Endothelial cell of umbilical vein (primary cell): ENCODE data around the gene TXNRD2. TPM values are rescaled to one million over a fixed set of nuclear protein-coding genes. Genes with fewer than 3 reads are reported as not detected.

Experiments
- BruUV-seq: library from RNA; stranded (reverse); fragments of 400-500 nt; replicated peaks from 2 replicates; lab custom pipeline; 2021; lab: Mats Ljungman, UMichigan
- CTCF ChIA-PET: fragments of 300-600, 350-600 bp; sonication (Branson Sonifier 250); formaldehyde crosslinking; loops from one replicate; lab custom pipeline; 2021; ENCODE audit warnings: antibody characterized with exemption, inconsistent platforms; lab: Charles Lee
- POLR2A ChIA-PET: fragments of 300-600, 350-600 bp; sonication (Branson Sonifier 250); formaldehyde crosslinking; loops from one replicate; lab custom pipeline; 2021; ENCODE audit warnings: antibody characterized with exemption, inconsistent platforms; lab: Charles Lee
- DNase-seq: peaks from one replicate; pipeline ENCODE4 v3.0.0-alpha.2; 2011; ENCODE audit warnings: low read depth, low spot score
- FAIRE-seq: peaks from 2 replicates; lab custom pipeline; 2011; peaks lifted over from hg19 to GRCh38; lab: Jason Lieb, UNC
- H2AFZ ChIP-seq: 2 replicates; pipeline ENCODE4 v1.6.0; 2012; ENCODE audit warnings: low read depth, low read length, control low read depth, inconsistent platforms
- H3K27ac ChIP-seq: 2 replicates; pipeline ENCODE4 v1.5.1; 2011; ENCODE audit warnings: low read depth, mild to moderate bottlenecking, control low read depth, low read length, moderate library complexity; ENCODE audit not compliant: insufficient read depth
- H3K27me3 ChIP-seq, 2 experiments: 2 replicates each; pipeline versions ENCODE4 v1.6.0 to v1.6.1; 2011; ENCODE audit warnings: low read length in 2 of 2, mixed read lengths in 1 of 2; ENCODE audit not compliant: control insufficient read depth in 2 of 2, insufficient read depth in 2 of 2
- H3K36me3 ChIP-seq, 2 experiments: 2 replicates in 1 of 2; 3 replicates in 1 of 2; pipeline ENCODE4 v1.5.1; 2011; ENCODE audit warnings: low read length in 2 of 2, mild to moderate bottlenecking in 1 of 2, moderate library complexity in 1 of 2; ENCODE audit not compliant: control insufficient read depth in 2 of 2, insufficient read depth in 2 of 2; ENCODE audit errors: extremely low read depth in 1 of 2
- H3K4me1 ChIP-seq: 3 replicates; pipeline ENCODE4 v1.5.1; 2011; ENCODE audit warnings: mild to moderate bottlenecking, low read length; ENCODE audit not compliant: control insufficient read depth, insufficient read depth; ENCODE audit errors: extremely low read depth
- H3K4me2 ChIP-seq: 2 replicates; pipeline ENCODE4 v1.6.1; 2011; ENCODE audit warnings: low read length, control low read depth, mixed read lengths; ENCODE audit not compliant: insufficient read depth
- H3K4me3 ChIP-seq, 3 experiments: fragments of 200-600 bp in 1 of 3; sonication (generic), shearing (Covaris generic) in 1 of 3; replicated peaks in 1 of 3; 2 replicates each; pipeline ENCODE4 v1.5.1; 2011 to 2016; ENCODE audit warnings: control low read depth in 3 of 3, low read length in 3 of 3, mild to moderate bottlenecking in 2 of 3, inconsistent platforms in 1 of 3, low read depth in 1 of 3, moderate library complexity in 1 of 3; ENCODE audit not compliant: insufficient read depth in 1 of 3
- H3K79me2 ChIP-seq: 2 replicates; pipeline ENCODE4 v1.6.0; 2012; ENCODE audit warnings: low read length, inconsistent platforms; ENCODE audit not compliant: control insufficient read depth, insufficient read depth
- H3K9ac ChIP-seq: replicated peaks from 2 replicates; pipeline ENCODE3; 2011; ENCODE audit warnings: low read length, control low read depth; ENCODE audit not compliant: insufficient read depth; ENCODE audit errors: extremely low read depth
- H3K9me1 ChIP-seq: replicated peaks from 3 replicates; pipeline ENCODE4 v1.6.0; 2011; ENCODE audit warnings: mild to moderate bottlenecking, low read length; ENCODE audit not compliant: control insufficient read depth, insufficient read depth; ENCODE audit errors: extremely low read depth
- H3K9me3 ChIP-seq: replicated peaks from 2 replicates; pipeline ENCODE4 v1.5.1; 2012; ENCODE audit warnings: low read length, inconsistent platforms; ENCODE audit not compliant: control insufficient read depth, insufficient read depth
- H4K20me1 ChIP-seq: replicated peaks from 2 replicates; pipeline ENCODE3; 2011; ENCODE audit warnings: mild to moderate bottlenecking, low read length; ENCODE audit not compliant: control insufficient read depth, insufficient read depth; ENCODE audit errors: extremely low read depth
- EZH2 ChIP-seq: IDR thresholded peaks from 2 replicates; pipeline ENCODE4 v1.6.1; 2012; ENCODE audit warnings: borderline replicate concordance, low read depth, mild to moderate bottlenecking, moderate library complexity, low read length, inconsistent platforms; ENCODE audit not compliant: severe bottlenecking
- FOS ChIP-seq: IDR thresholded peaks from 2 replicates; pipeline ENCODE4 v1.6.1; 2011; ENCODE audit warnings: mild to moderate bottlenecking, low read length, moderate library complexity, borderline replicate concordance; ENCODE audit not compliant: insufficient read depth
- JUN ChIP-seq: IDR thresholded peaks from 2 replicates; pipeline ENCODE4 v1.6.1; 2011; ENCODE audit warnings: borderline replicate concordance, low read depth; ENCODE audit not compliant: insufficient read length, insufficient read depth
- POLR2AphosphoS5 ChIP-seq: IDR thresholded peaks from 2 replicates; pipeline ENCODE4 v1.6.1; 2012; ENCODE audit warnings: low read depth, mild to moderate bottlenecking, control low read depth, low read length, moderate library complexity; ENCODE audit not compliant: insufficient read depth
- dilution Hi-C: fragments of 300-500 bp; cut with MboI; formaldehyde crosslinking; loops from one replicate; pipeline ENCODE4 v1.15.0; 2019; ENCODE audit warnings: low sequenced_read_pairs; ENCODE audit not compliant: extremely low pct_ligation_motif_present
- intact Hi-C: fragments of 100-400 bp; cut with micrococcal nuclease; formaldehyde crosslinking; loops from one replicate; pipeline ENCODE4 v1.10.0; 2022
- polyA plus RNA-seq, 4 experiments: library from polyadenylated mRNA; depleted of rRNA in 3 of 4; stranded (reverse) in 3 of 4; unstranded in 1 of 4; fragments of >200 nt; gene quantifications; 2 replicates each; pipeline versions ENCODE4 v1.2.1 to v1.2.3, GENCODE V29; 2011 to 2012; ENCODE audit warnings: missing spikeins in 1 of 4
- total RNA-seq: library from RNA; stranded (reverse); gene quantifications from 2 replicates; pipeline ENCODE4 v1.2.3, GENCODE V29; 2021
- TF ChIP-seq, protein P1 (sequence below), 2 donors: IDR thresholded peaks; 1 replicate in 1 of 2; 2 replicates in 1 of 2; pipeline ENCODE4 v1.5.1; 2011; ENCODE audit warnings: low read length in 2 of 2, mild to moderate bottlenecking in 2 of 2, moderate library complexity in 2 of 2, control low read depth in 1 of 2, inconsistent platforms in 1 of 2, low read depth in 1 of 2; ENCODE audit not compliant: insufficient read depth in 1 of 2; ENCODE audit errors: extremely low read depth in 1 of 2
- TF ChIP-seq, protein P2 (sequence below): IDR thresholded peaks from 2 replicates; pipeline ENCODE4 v1.6.1; 2011; ENCODE audit not compliant: insufficient read depth, insufficient read length

The TXNRD2 gene
- total and polyA plus RNA-seq, 2 donors (not counting 3 experiments of a cell fraction or from before 2014, with no cell fraction given): 211 to 440 TPM

DNA sequence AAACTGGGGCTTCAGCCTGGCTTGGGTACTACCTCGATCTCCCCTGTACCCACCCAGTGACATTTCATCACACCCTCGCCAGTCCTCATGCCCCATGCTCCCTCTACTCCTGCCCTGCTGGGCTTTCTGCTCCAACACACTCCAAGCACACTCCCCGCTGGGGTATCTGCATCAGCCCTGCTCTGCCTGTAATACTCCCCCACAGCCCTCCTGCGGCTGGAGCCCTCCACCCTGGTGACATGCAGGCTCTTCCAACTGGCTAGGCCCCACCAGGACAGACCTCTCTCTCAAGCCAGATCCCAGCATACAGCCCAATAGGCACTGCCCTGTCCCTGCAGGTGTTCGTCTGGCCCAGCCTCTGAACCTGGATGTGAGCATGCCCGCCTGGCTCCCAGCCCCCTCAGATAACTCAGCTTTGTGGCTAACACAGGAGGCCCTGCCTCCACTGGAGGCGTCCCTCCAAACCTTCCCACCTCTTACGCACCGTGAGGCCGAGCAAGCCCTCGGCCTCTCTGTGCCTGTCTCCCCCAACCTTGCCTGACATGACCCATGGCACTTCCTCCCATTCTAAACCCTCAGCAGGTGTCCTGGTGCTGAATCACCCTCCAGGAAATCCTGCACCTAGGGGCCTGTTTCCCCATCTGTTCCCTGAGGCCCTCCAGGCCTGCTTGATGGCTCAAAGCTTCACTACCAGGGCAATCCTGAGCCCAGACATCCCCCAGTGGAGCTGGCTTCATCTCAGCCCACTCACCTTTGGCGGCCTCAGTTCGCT is 33.5 kb upstream of the TXNRD2 start:
- BruUV-seq: no TSS peak
- Histone ChIP-seq H3K27ac (peak overlapping the region; percentile 65), H3K9me3 (no peaks in the 10 kb centered on the region), H3K9me1 (no peaks in the 10 kb centered on the region), H3K27me3 (no peaks in the 10 kb centered on the region), H3K79me2 (no peaks in the 10 kb centered on the region), H3K4me1 (peaks cover 19% of the 10 kb centered on the region), H4K20me1 (no peaks in the 10 kb centered on the region), H3K4me3 (no peak overlapping the region), H3K36me3 (peaks cover 14 to 57% of the 10 kb centered on the region in 2 experiments), H2AFZ (no peak overlapping the region), H3K4me2 (peak overlapping the region; percentile 16), H3K9ac (peak overlapping the region; percentile 21)
- ChIA-PET CTCF (interaction anchor here (0.7 to 12.2 kb wide), 11 partner anchors 9 to 244 kb away, joined by 3 to 304 read pairs (median 7); partner anchors contain the start of gene TANGO2), POLR2A (interaction anchor here (1.2 to 2.0 kb wide), 3 partner anchors 11 to 38 kb away, joined by 3 to 8 read pairs (median 7); no protein-coding TSS in a partner anchor)
- TF ChIP-seq EZH2: no peak
- TF ChIP-seq FOS: peak; percentile 61
- TF ChIP-seq, protein P1, sequence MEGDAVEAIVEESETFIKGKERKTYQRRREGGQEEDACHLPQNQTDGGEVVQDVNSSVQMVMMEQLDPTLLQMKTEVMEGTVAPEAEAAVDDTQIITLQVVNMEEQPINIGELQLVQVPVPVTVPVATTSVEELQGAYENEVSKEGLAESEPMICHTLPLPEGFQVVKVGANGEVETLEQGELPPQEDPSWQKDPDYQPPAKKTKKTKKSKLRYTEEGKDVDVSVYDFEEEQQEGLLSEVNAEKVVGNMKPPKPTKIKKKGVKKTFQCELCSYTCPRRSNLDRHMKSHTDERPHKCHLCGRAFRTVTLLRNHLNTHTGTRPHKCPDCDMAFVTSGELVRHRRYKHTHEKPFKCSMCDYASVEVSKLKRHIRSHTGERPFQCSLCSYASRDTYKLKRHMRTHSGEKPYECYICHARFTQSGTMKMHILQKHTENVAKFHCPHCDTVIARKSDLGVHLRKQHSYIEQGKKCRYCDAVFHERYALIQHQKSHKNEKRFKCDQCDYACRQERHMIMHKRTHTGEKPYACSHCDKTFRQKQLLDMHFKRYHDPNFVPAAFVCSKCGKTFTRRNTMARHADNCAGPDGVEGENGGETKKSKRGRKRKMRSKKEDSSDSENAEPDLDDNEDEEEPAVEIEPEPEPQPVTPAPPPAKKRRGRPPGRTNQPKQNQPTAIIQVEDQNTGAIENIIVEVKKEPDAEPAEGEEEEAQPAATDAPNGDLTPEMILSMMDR (IDR thresholded peaks at IDR 0.05; ENCODE audit: extremely low read depth in 1 of 2, insufficient read depth in 1 of 2, low read depth in 1 of 2, low read length in 2 of 2): no peak
- no peak for TF ChIP-seq JUN
- TF ChIP-seq POLR2AphosphoS5: peak; percentile 66
- TF ChIP-seq, protein P2, sequence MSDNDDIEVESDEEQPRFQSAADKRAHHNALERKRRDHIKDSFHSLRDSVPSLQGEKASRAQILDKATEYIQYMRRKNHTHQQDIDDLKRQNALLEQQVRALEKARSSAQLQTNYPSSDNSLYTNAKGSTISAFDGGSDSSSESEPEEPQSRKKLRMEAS: no peak
- peak; percentile 82 for FAIRE-seq
- intact Hi-C loops: loop anchor here (1.0 to 2.0 kb wide), 3 partner anchors 11 to 38 kb away; no protein-coding TSS in a partner anchor
- dilution Hi-C loops: no loop called here
- peak; percentile 68 for DNase-seq
